ENCODE results near the gene RGS19. TPM values are rescaled to one million over a fixed set of nuclear protein-coding genes. Genes with fewer than 3 reads are reported as not detected.
A peak's percentile ranks its signal among the peaks of the same experiment; 100 is the strongest.

RGS19 gene
- total RNA-seq, 2 donors from 2014 or later: 7.8 to 14.1 TPM

- no peak for TF ChIP-seq CTCF (IDR thresholded peaks at IDR 0.05)
- Histone ChIP-seq H3K9me3 (no peaks in the 10 kb centered on the region), H3K27ac (no peak overlapping the region), H3K4me3 (peak overlapping the region in 1 of 2 donors; percentile 16), H3K27me3 (no peaks in the 10 kb centered on the region), H3K36me3 (peaks cover 16% of the 10 kb centered on the region), H3K4me1 (peaks cover 0 to 39% of the 10 kb centered on the region in 2 donors)
- no peak for DNase-seq (ENCODE audit: low spot score)
Measured at GRCh38 chr20:64077094-64077493, 2.2 kb downstream of the RGS19 start.

- no peak overlapping the region for H3K4me3 ChIP-seq
- H3K4me1 ChIP-seq: peaks cover 0 to 33% of the 10 kb centered on the region in 2 donors
- H3K36me3 ChIP-seq: peaks cover 16% of the 10 kb centered on the region
- no peaks in the 10 kb centered on the region for H3K27me3 ChIP-seq
- no peak for DNase-seq (ENCODE audit: low spot score)
- H3K27ac ChIP-seq: no peak overlapping the region
- no peak for TF ChIP-seq CTCF (IDR thresholded peaks at IDR 0.05)
- H3K9me3 ChIP-seq: no peaks in the 10 kb centered on the region
Measured at GRCh38 chr20:64076061-64076997, 3.0 kb downstream of the RGS19 start.

GRCh38 chr20:64075556-64075955 is 3.8 kb downstream of the RGS19 start:
- Histone ChIP-seq H3K9me3 (no peaks in the 10 kb centered on the region), H3K27ac (no peak overlapping the region), H3K4me3 (no peak overlapping the region), H3K4me1 (peaks cover 0 to 32% of the 10 kb centered on the region in 2 donors), H3K36me3 (peaks cover 16% of the 10 kb centered on the region), H3K27me3 (no peaks in the 10 kb centered on the region)
- no peak for DNase-seq (ENCODE audit: low spot score)
- no peak for TF ChIP-seq CTCF (IDR thresholded peaks at IDR 0.05)

GRCh38 chr20:64074963-64075362 is 4.4 kb downstream of the RGS19 start:
- no peak for TF ChIP-seq CTCF (IDR thresholded peaks at IDR 0.05)
- no peaks in the 10 kb centered on the region for H3K9me3 ChIP-seq
- DNase-seq (ENCODE audit: low spot score): no peak
- H3K27ac ChIP-seq: no peak overlapping the region
- peaks cover 0 to 26% of the 10 kb centered on the region in 2 donors for H3K4me1 ChIP-seq
- H3K36me3 ChIP-seq: peaks cover 16% of the 10 kb centered on the region
- H3K4me3 ChIP-seq: no peak overlapping the region
- H3K27me3 ChIP-seq: no peaks in the 10 kb centered on the region

- TF ChIP-seq CTCF (IDR thresholded peaks at IDR 0.05): no peak
- Histone ChIP-seq H3K4me3 (no peak overlapping the region), H3K27me3 (no peaks in the 10 kb centered on the region), H3K4me1 (peaks cover 0 to 24% of the 10 kb centered on the region in 2 donors), H3K27ac (no peak overlapping the region), H3K36me3 (peaks cover 16% of the 10 kb centered on the region), H3K9me3 (no peaks in the 10 kb centered on the region)
- no peak for DNase-seq (ENCODE audit: low spot score)
Measured at GRCh38 chr20:64074184-64074789, 5.0 kb downstream of the RGS19 start.

All from right atrium auricular region (tissue), 2 donors.